Aorta (tissue), 5 donors: ENCODE results near the gene TBL2. TPM values are rescaled to one million over a fixed set of nuclear protein-coding genes. Genes with fewer than 3 reads are reported as not detected.

Experiments
- ATAC-seq: fragments of 200-7000 bp; cut with Tn5 transposase; one replicate; pipeline ENCODE4 v1.9.1; 2022; ENCODE audit warnings: moderate library complexity; ENCODE audit not compliant: low FRiP score
- DNase-seq, 2 donors: peaks; one replicate each; pipeline ENCODE4 v3.0.0-alpha.2; 2020
- H3K27ac ChIP-seq, 2 donors: one replicate each; pipeline ENCODE4 v1.5.1; 2013; ENCODE audit warnings: low read length in 2 of 2, mild to moderate bottlenecking in 2 of 2, moderate library complexity in 2 of 2, control low read depth in 1 of 2, inconsistent platforms in 1 of 2, low read depth in 1 of 2
- H3K27me3 ChIP-seq, 2 donors: one replicate each; pipeline ENCODE4 v1.6.1; 2013; ENCODE audit warnings: control low read depth in 1 of 2, low read length in 1 of 2, mild to moderate bottlenecking in 1 of 2, moderate library complexity in 1 of 2; ENCODE audit not compliant: insufficient read depth in 2 of 2, control insufficient read depth in 1 of 2
- H3K36me3 ChIP-seq, 2 donors: one replicate each; pipeline ENCODE4 v1.6.1; 2013; ENCODE audit warnings: control low read depth in 1 of 2, low read length in 1 of 2, mild to moderate bottlenecking in 1 of 2; ENCODE audit not compliant: insufficient read depth in 2 of 2, control insufficient read depth in 1 of 2
- H3K4me1 ChIP-seq, 2 donors: one replicate each; pipeline ENCODE4 v1.6.1; 2013; ENCODE audit warnings: low read length in 2 of 2, control low read depth in 1 of 2, mild to moderate bottlenecking in 1 of 2, moderate library complexity in 1 of 2; ENCODE audit not compliant: insufficient read depth in 2 of 2, control insufficient read depth in 1 of 2
- H3K4me3 ChIP-seq, 2 donors: one replicate each; pipeline ENCODE4 v1.5.1; 2013; ENCODE audit warnings: low read length in 2 of 2, control low read depth in 1 of 2, mild to moderate bottlenecking in 1 of 2
- H3K9me3 ChIP-seq: one replicate; pipeline ENCODE4 v1.6.1; 2013; ENCODE audit warnings: mild to moderate bottlenecking, low read length; ENCODE audit not compliant: control insufficient read depth
- WGBS, 2 donors: extraction: QIAGEN DNeasy Blood & Tissue Kit; methylation state at CpG; one replicate each; pipeline ENCODE4 v1.1.7; 2013; 5-methylcytosine and 5-hydroxymethylcytosine counted together
- intact Hi-C, 2 donors: fragments of 100-400 bp; cut with DNase I; formaldehyde crosslinking; loops; one replicate each; pipeline versions ENCODE4 v1.14.2 to v1.15.0; 2022
- long read RNA-seq, 2 donors: library from polyadenylated mRNA; unstranded; transcript quantifications; one replicate each; pipeline ENCODE4 v2.0.0, GENCODE V29; 2020 to 2021
- polyA plus RNA-seq, 2 donors: library from polyadenylated mRNA; stranded (reverse); fragments of 200-250 nt; gene quantifications; one replicate each; pipeline ENCODE4 v1.2.3, GENCODE V29; 2013
- total RNA-seq, 2 donors: library from RNA; stranded (reverse); fragmentation: NEBNext Ultra II Directional; extraction: Animal tissue kit (Norgen Biotek cat#: 25700); gene quantifications; one replicate each; pipeline ENCODE4 v1.2.1, GENCODE V29; 2021
- donor health status: healthy with polysubstance abuse.
- donor health status: Bipolar disorder and iron deficiency.
- donor health status: DM: no; HTN: no; CAD: no.
- donor health status: DM: no; HTN: no; CAD: no.
- donor health status: DM: yes; HTN: yes; CAD: no.

TBL2 gene
- total RNA-seq (10 to 100 TPM; 26.5 to 27.7 TPM), polyA plus RNA-seq (10 to 100 TPM; 17.7 to 22.8 TPM)
- long read RNA-seq, donor 1, full-length matches to known transcripts = 143 of 162 reads
- long read RNA-seq, donor 1, partial matches to known transcripts = 9 of 162 reads
- long read RNA-seq, donor 1, other reads (novel, unspliced or antisense) = 10 of 162 reads
- long read RNA-seq, donor 2, full-length matches to known transcripts = 21 of 26 reads
- long read RNA-seq, donor 2, partial matches to known transcripts = 0 of 26 reads
- long read RNA-seq, donor 2, other reads (novel, unspliced or antisense) = 5 of 26 reads

GRCh38 chr7:73578342-73579128 lies at the start of gene TBL2:
Gene TBL2 (minus strand): TSS chr7:73578579. CDS start chr7:73578549, 30 bp downstream.
- no peaks in the 10 kb centered on the region for H3K27me3 ChIP-seq
- peak within 1 kb of the TSS in 1 of 2 donors; percentile 61 for H3K27ac ChIP-seq
- intact Hi-C loops = loop anchor here in 1 of 2 donors (2.0 kb wide), 1 partner anchor 56 kb away; the partner anchor contains the start of gene BAZ1B
- peak; percentile 99 to 100 for DNase-seq
- WGBS, 2 donors = 1% methylated on average over 55 to 75 of the region's 75 CpGs
- H3K4me1 ChIP-seq = no peaks in the 10 kb centered on the region
- no peaks in the 10 kb centered on the region for H3K9me3 ChIP-seq
- H3K36me3 ChIP-seq = no peaks in the 10 kb centered on the region
- peak; percentile 98 for ATAC-seq
- H3K4me3 ChIP-seq = peak within 1 kb of the TSS; percentile 38 to 85

GRCh38 chr7:73626814-73627213 lies 48.4 kb upstream of the TBL2 start:
- intact Hi-C loops = no loop called here
- Histone ChIP-seq H3K36me3 (no peaks in the 10 kb centered on the region), H3K27ac (no peak overlapping the region), H3K27me3 (no peaks in the 10 kb centered on the region), H3K4me3 (no peak overlapping the region), H3K9me3 (no peaks in the 10 kb centered on the region), H3K4me1 (no peaks in the 10 kb centered on the region)
- WGBS, 2 donors = 35% methylated on average over 3 of the region's 3 CpGs
- no peak for DNase-seq
- no peak for ATAC-seq

DNA sequence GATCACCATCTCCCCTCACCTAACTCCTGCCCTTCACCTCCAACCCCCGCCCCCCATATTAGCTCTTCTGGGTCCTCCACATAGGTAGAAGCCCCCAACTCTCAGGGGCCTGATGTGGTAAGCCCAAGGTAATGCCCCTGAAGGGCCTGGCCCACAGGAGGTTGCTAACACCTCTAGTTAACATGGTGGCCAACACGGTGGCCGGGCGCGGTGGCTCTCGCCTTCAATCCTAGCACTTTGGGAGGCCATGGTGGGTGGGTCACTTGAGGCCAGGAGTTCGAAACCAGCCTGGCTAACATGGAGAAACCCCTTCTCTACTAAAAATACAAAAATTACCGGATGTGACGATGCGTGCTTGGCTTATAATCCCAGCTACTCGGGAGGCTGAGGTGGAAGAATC lies 46.9 kb upstream of the TBL2 start:
- DNase-seq (no peak), ATAC-seq (no peak)
- H3K27me3 ChIP-seq = no peaks in the 10 kb centered on the region
- no peaks in the 10 kb centered on the region for H3K36me3 ChIP-seq
- H3K9me3 ChIP-seq = no peaks in the 10 kb centered on the region
- intact Hi-C loops = no loop called here
- no peak overlapping the region for H3K4me3 ChIP-seq
- WGBS, 2 donors = 94 to 95% methylated on average over 11 of the region's 11 CpGs
- no peaks in the 10 kb centered on the region for H3K4me1 ChIP-seq
- no peak overlapping the region for H3K27ac ChIP-seq

DNA sequence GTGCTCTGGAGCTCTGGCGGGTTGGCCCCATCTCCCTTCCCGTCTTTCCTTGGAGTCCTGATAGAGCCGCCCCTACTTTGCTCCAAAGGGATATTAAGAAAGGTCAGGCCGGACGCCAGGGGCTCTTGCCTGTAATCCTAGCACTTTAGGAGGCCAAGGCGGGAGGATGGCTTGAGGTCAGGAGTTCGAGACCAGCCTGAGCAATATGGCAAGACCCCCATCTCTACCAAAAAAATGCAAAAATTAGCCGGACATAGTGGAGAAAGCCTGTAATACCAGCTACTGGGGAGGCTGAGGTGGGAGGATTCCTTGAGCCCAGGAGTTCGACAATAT lies 46.3 kb upstream of the TBL2 start:
- Histone ChIP-seq H3K36me3 (no peaks in the 10 kb centered on the region), H3K4me1 (no peaks in the 10 kb centered on the region), H3K4me3 (no peak overlapping the region), H3K27ac (no peak overlapping the region), H3K9me3 (no peaks in the 10 kb centered on the region), H3K27me3 (no peaks in the 10 kb centered on the region)
- intact Hi-C loops = no loop called here
- no peak for DNase-seq
- no peak for ATAC-seq
- WGBS, 2 donors = 46 to 47% methylated on average over 9 of the region's 9 CpGs

GRCh38 chr7:73623798-73624668 lies 45.7 kb upstream of the TBL2 start, which contains the start of gene MLXIPL:
Gene MLXIPL (minus strand): TSS chr7:73624522. CDS start chr7:73624492, 30 bp downstream.
- 2 to 4% methylated on average over 34 to 80 of the region's 80 CpGs for WGBS, 2 donors
- Histone ChIP-seq H3K36me3 (no peaks in the 10 kb centered on the region), H3K9me3 (no peaks in the 10 kb centered on the region), H3K27ac (no peak within 1 kb of the TSS), H3K4me3 (peak within 1 kb of the TSS in 1 of 2 donors; percentile 22), H3K27me3 (no peaks in the 10 kb centered on the region), H3K4me1 (no peaks in the 10 kb centered on the region)
- ATAC-seq (peak; percentile 81), DNase-seq (peak; percentile 79 to 91)
- intact Hi-C loops = no loop called here

DNA sequence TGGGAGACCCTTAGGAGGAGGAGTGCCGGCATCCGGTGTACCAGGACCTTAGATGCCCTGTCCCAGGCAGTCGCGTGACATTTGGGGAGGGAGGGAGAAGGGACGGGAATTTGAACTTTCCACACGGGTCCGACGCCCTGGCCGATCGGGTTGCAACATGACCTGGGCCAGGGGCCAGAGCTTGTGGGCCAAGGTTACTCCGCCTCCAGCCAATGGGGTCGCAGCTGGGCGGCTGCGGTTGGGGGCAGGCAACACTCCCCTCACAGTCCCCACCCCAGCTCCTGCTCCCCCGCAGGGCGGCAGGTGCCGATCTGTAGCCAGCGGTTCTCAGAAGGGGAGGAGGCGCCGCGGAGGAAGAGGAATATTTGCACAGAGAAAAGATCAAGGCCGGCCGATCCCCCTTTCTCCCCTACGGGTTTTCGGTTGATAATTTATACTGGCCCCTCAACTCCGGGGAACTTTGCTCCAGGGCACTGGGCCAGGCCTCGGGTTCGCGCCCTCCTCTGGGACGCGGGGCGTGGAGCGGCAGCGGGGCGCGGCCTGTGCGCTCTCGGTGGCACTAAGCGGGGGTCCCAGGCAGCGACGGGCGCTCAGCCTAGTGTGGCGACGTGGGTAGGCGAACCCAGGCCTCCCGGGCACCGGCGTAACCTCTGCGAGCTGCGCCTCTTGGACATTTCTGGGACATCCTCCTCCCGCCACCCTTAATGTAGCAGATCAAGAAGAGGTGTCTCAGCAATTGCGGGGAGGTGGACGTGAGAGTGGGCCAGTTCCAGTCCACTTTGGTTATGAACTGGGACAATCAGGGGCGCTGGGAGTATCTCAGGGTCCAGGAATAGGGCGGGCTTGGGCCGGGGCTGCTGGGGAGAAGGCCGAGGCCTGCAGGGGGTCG lies 44.8 kb upstream of the TBL2 start:
- 5 to 6% methylated on average over 55 to 58 of the region's 58 CpGs for WGBS, 2 donors
- DNase-seq (peak in 1 of 2 donors; percentile 86), ATAC-seq (peak; percentile 62)
- H3K4me1 ChIP-seq = no peaks in the 10 kb centered on the region
- no peaks in the 10 kb centered on the region for H3K9me3 ChIP-seq
- no peaks in the 10 kb centered on the region for H3K27me3 ChIP-seq
- intact Hi-C loops = no loop called here
- H3K27ac ChIP-seq = no peak overlapping the region
- H3K4me3 ChIP-seq = no peak overlapping the region
- H3K36me3 ChIP-seq = no peaks in the 10 kb centered on the region

DNA sequence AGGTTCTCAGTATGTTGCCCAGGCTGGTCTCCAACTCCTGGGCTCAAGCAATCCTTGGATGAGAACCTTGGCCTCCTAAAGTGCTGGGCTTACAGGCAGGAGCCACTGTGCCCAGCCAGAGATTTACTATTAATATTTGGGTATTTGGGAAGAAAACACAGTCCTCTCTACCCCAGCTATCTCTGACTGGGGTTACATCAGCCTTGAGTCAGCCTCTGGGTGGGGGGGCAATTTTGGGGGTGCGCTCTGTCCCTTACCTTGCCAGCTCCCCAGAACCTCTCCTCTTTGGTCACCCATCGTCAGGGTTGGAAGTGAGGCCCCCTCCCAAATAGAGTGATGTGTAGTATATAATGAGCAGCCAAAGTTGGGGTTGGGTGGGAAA lies 44.1 kb upstream of the TBL2 start:
- Histone ChIP-seq H3K4me1 (no peaks in the 10 kb centered on the region), H3K27ac (no peak overlapping the region), H3K36me3 (no peaks in the 10 kb centered on the region), H3K27me3 (no peaks in the 10 kb centered on the region), H3K9me3 (no peaks in the 10 kb centered on the region), H3K4me3 (no peak overlapping the region)
- no peak for DNase-seq
- intact Hi-C loops = no loop called here
- no peak for ATAC-seq
- 24 to 36% methylated on average over 2 of the region's 2 CpGs for WGBS, 2 donors
